K562 (cell line): ENCODE data around the gene MBOAT7. TPM values are rescaled to one million over a fixed set of nuclear protein-coding genes. Genes with fewer than 3 reads are reported as not detected.

Experiments used
- ATAC-seq: fragments of 200-7000 bp; cut with Tn5 transposase; 3 replicates; pipeline ENCODE4 v1.9.1; 2020; ENCODE audit warnings: moderate library complexity
- BruUV-seq: library from RNA; stranded (reverse); fragments of 400-500 nt; replicated peaks from 2 replicates; lab custom pipeline; 2021; lab: Mats Ljungman, UMichigan
- CTCF ChIA-PET: fragments of 300-600 bp; formaldehyde crosslinking; extraction: SDS; loops from one replicate; lab custom pipeline; 2021; ENCODE audit warnings: low intra/inter-chr PET ratio; lab: Yijun Ruan, JAX
- POLR2A ChIA-PET: fragments of 300-600, 350-650 bp; sonication (Branson Sonifier 250); formaldehyde crosslinking; extraction: SDS; loops from one replicate; lab custom pipeline; 2021; ENCODE audit warnings: antibody characterized with exemption, inconsistent platforms; lab: Yijun Ruan, JAX
- DNase-seq, 4 experiments: peaks; one replicate each; pipeline versions ENCODE4 v3.0.0 to v3.0.0-alpha.2; 2011 to 2018; ENCODE audit warnings: low spot score in 3 of 4, mixed read lengths in 3 of 4; ENCODE audit errors: extremely low read depth in 1 of 4
- FAIRE-seq: peaks from 2 replicates; lab custom pipeline; 2011; peaks lifted over from hg19 to GRCh38; lab: Jason Lieb, UNC
- H2AFZ ChIP-seq: 2 replicates; pipeline ENCODE4 v1.6.0; 2011; ENCODE audit warnings: low read depth, low read length, control low read depth, inconsistent platforms
- H3K27ac ChIP-seq: fragments of 200-600 bp; 3 replicates; pipeline ENCODE4 v1.8.0; 2011; ENCODE audit warnings: low read depth, mild to moderate bottlenecking, control low read depth, inconsistent platforms, low read length, moderate library complexity, mixed read lengths; ENCODE audit errors: extremely low read depth
- H3K27me3 ChIP-seq, 2 experiments: fragments of 300-600 bp in 1 of 2; 2 replicates in 1 of 2; 3 replicates in 1 of 2; pipeline versions ENCODE4 v1.6.0 to v1.8.0; 2011; ENCODE audit warnings: inconsistent platforms in 2 of 2, low read length in 2 of 2, mild to moderate bottlenecking in 1 of 2, mixed read lengths in 1 of 2, moderate library complexity in 1 of 2; ENCODE audit not compliant: control insufficient read depth in 2 of 2, insufficient read depth in 2 of 2
- H3K36me3 ChIP-seq: fragments of 300-600 bp; 3 replicates; pipeline ENCODE4 v1.8.0; 2011; ENCODE audit warnings: mild to moderate bottlenecking, low read length, inconsistent platforms; ENCODE audit not compliant: control insufficient read depth, insufficient read depth
- H3K4me1 ChIP-seq, 2 experiments: fragments of 200-600 bp in 1 of 2; replicated peaks in 1 of 2; 2 replicates in 1 of 2; 3 replicates in 1 of 2; pipeline versions ENCODE4 v1.5.1 to v1.8.0; 2011; ENCODE audit warnings: inconsistent platforms in 2 of 2, low read length in 2 of 2, mild to moderate bottlenecking in 1 of 2, mixed read lengths in 1 of 2, moderate library complexity in 1 of 2; ENCODE audit not compliant: control insufficient read depth in 2 of 2, insufficient read depth in 2 of 2
- H3K4me2 ChIP-seq: 2 replicates; pipeline ENCODE4 v1.6.1; 2011; ENCODE audit warnings: low read length, control low read depth, inconsistent platforms, mixed read lengths; ENCODE audit not compliant: insufficient read depth
- H3K4me3 ChIP-seq: fragments of 200-600 bp; sonication (generic), shearing (Covaris generic); 2 replicates; pipeline ENCODE4 v1.5.1; 2016; ENCODE audit warnings: control low read depth, inconsistent platforms
- H3K79me2 ChIP-seq: fragments of 200-600 bp; 3 replicates; pipeline ENCODE4 v1.8.0; 2011; ENCODE audit warnings: low read length, inconsistent platforms; ENCODE audit not compliant: control insufficient read depth, insufficient read depth
- H3K9ac ChIP-seq, 2 experiments: 2 replicates each; pipeline versions ENCODE4 v1.6.0 to v1.6.1; 2011; ENCODE audit warnings: low read depth in 2 of 2, low read length in 2 of 2, control low read depth in 1 of 2, inconsistent platforms in 1 of 2, mild to moderate bottlenecking in 1 of 2, mixed read lengths in 1 of 2; ENCODE audit not compliant: insufficient read depth in 1 of 2
- H3K9me1 ChIP-seq: one replicate; pipeline ENCODE4 v1.6.0; 2011; ENCODE audit warnings: inconsistent platforms, mild to moderate bottlenecking, low read length, moderate library complexity; ENCODE audit not compliant: control insufficient read depth, insufficient read depth
- H3K9me3 ChIP-seq: replicated peaks from 2 replicates; pipeline ENCODE4 v1.5.1; 2011; ENCODE audit warnings: low read depth, low read length, inconsistent platforms; ENCODE audit not compliant: control insufficient read depth, insufficient read depth
- H4K20me1 ChIP-seq: replicated peaks from 2 replicates; pipeline ENCODE4 v1.6.1; 2011; ENCODE audit warnings: low read length, inconsistent platforms, mixed read lengths; ENCODE audit not compliant: control insufficient read depth, insufficient read depth
- BRF1 ChIP-seq: IDR thresholded peaks from 3 replicates; pipeline ENCODE4 v1.6.1; 2011; ENCODE audit warnings: borderline replicate concordance, mild to moderate bottlenecking; ENCODE audit not compliant: insufficient read length; ENCODE audit errors: extremely low read depth
- CBX3 ChIP-seq, 2 experiments: IDR thresholded peaks; 1 replicate in 1 of 2; 2 replicates in 1 of 2; pipeline ENCODE4 v1.6.1; 2012; ENCODE audit warnings: inconsistent platforms in 2 of 2, low read length in 2 of 2, borderline replicate concordance in 1 of 2, control low read depth in 1 of 2
- CEBPG ChIP-seq, 3 experiments: fragments of 200-800 bp in 1 of 3; sonication (Bioruptor generic) in 1 of 3; sonication (generic) in 1 of 3; formaldehyde crosslinking in 1 of 3; IDR thresholded peaks in 2 of 3; conservative IDR thresholded peaks in 1 of 3; 2 replicates each; pipeline versions ENCODE4 v1.6.1 to v1.8.0; 2016 to 2022; ENCODE audit warnings: missing compliant biosample characterization in 2 of 3, missing genetic modification characterization in 2 of 3, mild to moderate bottlenecking in 1 of 3, missing genetic modification reagents in 1 of 3
- EZH2 ChIP-seq: IDR thresholded peaks from 2 replicates; pipeline ENCODE4 v1.6.1; 2012; ENCODE audit warnings: low read depth, mild to moderate bottlenecking, inconsistent platforms, low read length, borderline replicate concordance
- GTF2F1 ChIP-seq: IDR thresholded peaks from 2 replicates; pipeline ENCODE4 v1.6.1; 2011; ENCODE audit warnings: low read depth, low read length, improper control_type of control experiment
- POLR2G ChIP-seq: fragments of 200-400 bp; formaldehyde crosslinking; IDR thresholded peaks from 2 replicates; pipeline ENCODE4 v1.6.1; 2017; ENCODE audit warnings: low read depth, mild to moderate bottlenecking, antibody characterized with exemption, low read length, moderate library complexity
- PREB ChIP-seq: sonication (generic); formaldehyde crosslinking; IDR thresholded peaks from 2 replicates; pipeline ENCODE4 v1.8.1; 2023; ENCODE audit warnings: mild to moderate bottlenecking, missing genetic modification reagents
- PRPF4 ChIP-seq: fragments of 200-400 bp; formaldehyde crosslinking; IDR thresholded peaks from one replicate; pipeline ENCODE4 v1.6.1; 2017; ENCODE audit warnings: low read length, low read depth, mild to moderate bottlenecking; ENCODE audit not compliant: insufficient read depth, poor library complexity, severe bottlenecking
- RUNX1 ChIP-seq: sonication (generic); IDR thresholded peaks from 2 replicates; pipeline ENCODE4 v1.6.1; 2016; ENCODE audit warnings: antibody characterized with exemption, low read depth
- WGBS: fragments of 100-300 bp; shearing (Covaris generic); methylation state at CpG from one replicate; pipeline ENCODE4 v1.1.6; 2016; ENCODE audit warnings: low coverage, mixed read lengths; ENCODE audit not compliant: insufficient coverage; ENCODE audit errors: missing lambda C conversion rate; 5-methylcytosine and 5-hydroxymethylcytosine counted together
- in situ Hi-C: fragments of 300-500 bp; cut with MboI; formaldehyde crosslinking; loops from 4 replicates; pipeline ENCODE4 v1.15.0; 2018; ENCODE audit warnings: inconsistent platforms, mixed read lengths
- intact Hi-C: fragments of 100-400 bp; cut with micrococcal nuclease; formaldehyde crosslinking; loops from 2 replicates; pipeline ENCODE4 v1.14.2; 2022
- polyA plus RNA-seq, 8 experiments: library from polyadenylated mRNA; depleted of rRNA in 4 of 8; stranded (reverse) in 5 of 8; unstranded in 3 of 8; fragments of >200 nt; fragmentation: Nextera tagmentation in 2 of 8; fragmentation: Illumina TruSeq in 1 of 8; extraction: Ambion mirVana in 2 of 8; extraction: Trizol in 1 of 8; gene quantifications; 2 replicates each; pipeline versions ENCODE4 v1.2.1 to v1.2.3, GENCODE V29; 2011 to 2014; ENCODE audit warnings: inconsistent platforms in 1 of 8, missing spikeins in 1 of 8
- total RNA-seq, 7 experiments: library from RNA; depleted of rRNA in 6 of 7; stranded (reverse); fragments of >200 nt in 6 of 7; fragmentation: Illumina TruSeq in 2 of 7; extraction: Trizol in 2 of 7; gene quantifications; 2 replicates each; pipeline versions ENCODE4 v1.2.1 to v1.2.3, GENCODE V29; 2011 to 2021; ENCODE audit warnings: low replicate concordance in 1 of 7

Gene MBOAT7
- total and polyA plus RNA-seq, 9 of the 15 experiments (the other 6 are each of a cell fraction or from before 2014, with no cell fraction given) = 1.4 to 153 (median 56.1) TPM

- no peaks in the 10 kb centered on the region for H3K27me3 ChIP-seq
- ATAC-seq = no peak
- no peak overlapping the region for H2AFZ ChIP-seq
- 94% methylated on average over 8 of the region's 25 CpGs for whole genome bisulfite sequencing
- ChIA-PET CTCF (interaction anchor here (0.6 kb wide), 1 partner anchor 25 kb away, joined by 3 read pairs; no protein-coding TSS in a partner anchor), POLR2A (interaction anchor here (0.5 to 1.5 kb wide), 3 partner anchors 14 to 86 kb away, joined by 3 to 4 read pairs (median 4); partner anchors contain the start of genes PRPF31 and TFPT)
- TF ChIP-seq CBX3 (IDR thresholded peaks at IDR 0.05; ENCODE audit: borderline replicate concordance in 1 of 2, low read length in 2 of 2) (no peak), PRPF4 (no peak), BRF1 (no peak), RUNX1 (no peak), POLR2G (peak; percentile 26; the same call in 1 of the 2 replicates), CEBPG (CRISPR knock-in tag; IDR thresholded peaks at IDR 0.05) (no peak), CEBPG (tag; conservative IDR thresholded peaks at IDR 0.05 in 1 of 2, IDR thresholded peaks at IDR 0.05 in 1 of 2) (no peak), EZH2 (no peak), PREB (no peak), GTF2F1 (no peak)
- no peaks in the 10 kb centered on the region for H3K9me1 ChIP-seq
- no peak for DNase-seq
- in situ Hi-C loops = no loop called here
- no peak overlapping the region for H3K4me3 ChIP-seq
- peaks cover 95% of the 10 kb centered on the region for H3K36me3 ChIP-seq
- BruUV-seq = no TSS peak
- no peaks in the 10 kb centered on the region for H3K9me3 ChIP-seq
- intact Hi-C loops = no loop called here
- no peak for FAIRE-seq
- H3K79me2 ChIP-seq = peaks cover under 1% of the 10 kb centered on the region; the same call in 1 of the 3 replicates
- no peaks in the 10 kb centered on the region; the same call in 1 of the 2 replicates for H4K20me1 ChIP-seq
- H3K4me1 ChIP-seq = peaks cover 0 to 8% of the 10 kb centered on the region in 2 experiments; a peak in 2 of 5 replicates
- H3K9ac ChIP-seq = no peak overlapping the region
- H3K4me2 ChIP-seq = no peak overlapping the region
- H3K27ac ChIP-seq = no peak overlapping the region
These were observed 36.4 kb downstream of the MBOAT7 start for GRCh38 chr19:54152878-54153524.
